Upper lobe of right lung (tissue), 1 donor: Measurements from ENCODE around the gene SHPK. TPM values are rescaled to one million over a fixed set of nuclear protein-coding genes. Genes with fewer than 3 reads are reported as not detected.

Experiments
- ATAC-seq: fragments of 200-7000 bp; cut with Tn5 transposase; one replicate; pipeline ENCODE4 v1.9.1; 2020; ENCODE audit warnings: mild to moderate bottlenecking, moderate library complexity
- DNase-seq: peaks from one replicate; pipeline ENCODE4 v3.0.0-alpha.2; 2020
- H3K27ac ChIP-seq: fragments of 200-600 bp; one replicate; pipeline ENCODE4 v1.8.0; 2022
- H3K27me3 ChIP-seq: fragments of 200-600 bp; one replicate; pipeline ENCODE4 v1.8.0; 2022; ENCODE audit warnings: mild to moderate bottlenecking
- H3K36me3 ChIP-seq: fragments of 200-600 bp; one replicate; pipeline ENCODE4 v1.8.0; 2022
- H3K4me1 ChIP-seq: fragments of 200-600 bp; one replicate; pipeline ENCODE4 v1.8.0; 2022
- H3K4me3 ChIP-seq: fragments of 200-600 bp; one replicate; pipeline ENCODE4 v1.8.0; 2022; ENCODE audit warnings: mild to moderate bottlenecking
- H3K9me3 ChIP-seq: fragments of 200-600 bp; one replicate; pipeline ENCODE4 v1.8.0; 2022
- intact Hi-C: fragments of 100-400 bp; cut with DNase I; formaldehyde crosslinking; loops from one replicate; pipeline ENCODE4 v1.11.0; 2022
- total RNA-seq: library from RNA; stranded (reverse); fragmentation: NEBNext Ultra II Directional; extraction: Animal tissue kit (Norgen Biotek cat#: 25700); gene quantifications from one replicate; pipeline ENCODE4 v1.2.1, GENCODE V29; 2021
- TF ChIP-seq, protein P1 (sequence below): fragments of 200-600 bp; IDR thresholded peaks from one replicate; pipeline ENCODE4 v1.8.0; 2022; ENCODE audit warnings: antibody characterized with exemption
- donor health status: DM: no; HTN: yes; CAD: no; lungs with severe emphysema.

The SHPK gene
- total RNA-seq, 1 donor from 2014 or later, result 10.4 TPM

DNA sequence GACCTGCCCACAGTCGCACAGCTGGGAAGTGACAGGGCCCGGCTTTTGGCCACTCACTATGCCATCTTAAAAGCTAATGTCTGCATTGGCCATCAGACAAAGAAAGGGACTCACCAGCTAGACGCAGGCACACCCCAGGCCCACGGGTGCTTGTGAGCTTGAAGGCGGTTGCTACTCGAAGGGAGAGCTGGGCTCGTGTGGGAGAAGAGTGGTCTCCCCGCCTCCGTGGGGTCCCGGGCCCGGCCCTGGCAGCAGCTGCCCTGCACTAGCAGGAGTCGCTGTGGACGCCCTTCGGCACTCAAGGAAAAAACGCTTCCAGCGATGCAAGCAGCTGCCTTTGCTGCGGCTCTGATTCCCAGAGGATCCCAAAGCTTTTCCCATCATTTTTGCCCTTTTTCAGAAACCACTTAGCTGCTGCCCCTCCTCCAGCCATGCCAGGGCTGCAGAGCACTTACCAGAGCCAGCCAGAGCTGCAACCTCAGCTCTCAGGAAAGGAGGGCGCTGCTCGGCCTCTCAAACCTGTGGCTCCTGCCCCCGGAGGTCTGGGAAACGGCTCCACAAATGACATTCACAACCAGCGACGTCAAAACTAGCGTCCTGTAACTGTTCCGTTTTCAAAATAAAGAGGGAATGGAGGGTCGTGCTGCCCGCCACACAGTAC is 39.1 kb downstream of the SHPK start:
- ATAC-seq (no peak), DNase-seq (no peak)
- Histone ChIP-seq H3K9me3 (no peaks in the 10 kb centered on the region), H3K36me3 (no peaks in the 10 kb centered on the region), H3K27ac (no peak overlapping the region), H3K4me1 (no peaks in the 10 kb centered on the region), H3K4me3 (no peak overlapping the region), H3K27me3 (no peaks in the 10 kb centered on the region)
- TF ChIP-seq, protein P1, sequence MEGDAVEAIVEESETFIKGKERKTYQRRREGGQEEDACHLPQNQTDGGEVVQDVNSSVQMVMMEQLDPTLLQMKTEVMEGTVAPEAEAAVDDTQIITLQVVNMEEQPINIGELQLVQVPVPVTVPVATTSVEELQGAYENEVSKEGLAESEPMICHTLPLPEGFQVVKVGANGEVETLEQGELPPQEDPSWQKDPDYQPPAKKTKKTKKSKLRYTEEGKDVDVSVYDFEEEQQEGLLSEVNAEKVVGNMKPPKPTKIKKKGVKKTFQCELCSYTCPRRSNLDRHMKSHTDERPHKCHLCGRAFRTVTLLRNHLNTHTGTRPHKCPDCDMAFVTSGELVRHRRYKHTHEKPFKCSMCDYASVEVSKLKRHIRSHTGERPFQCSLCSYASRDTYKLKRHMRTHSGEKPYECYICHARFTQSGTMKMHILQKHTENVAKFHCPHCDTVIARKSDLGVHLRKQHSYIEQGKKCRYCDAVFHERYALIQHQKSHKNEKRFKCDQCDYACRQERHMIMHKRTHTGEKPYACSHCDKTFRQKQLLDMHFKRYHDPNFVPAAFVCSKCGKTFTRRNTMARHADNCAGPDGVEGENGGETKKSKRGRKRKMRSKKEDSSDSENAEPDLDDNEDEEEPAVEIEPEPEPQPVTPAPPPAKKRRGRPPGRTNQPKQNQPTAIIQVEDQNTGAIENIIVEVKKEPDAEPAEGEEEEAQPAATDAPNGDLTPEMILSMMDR, result no peak
- intact Hi-C loops, result no loop called here

DNA sequence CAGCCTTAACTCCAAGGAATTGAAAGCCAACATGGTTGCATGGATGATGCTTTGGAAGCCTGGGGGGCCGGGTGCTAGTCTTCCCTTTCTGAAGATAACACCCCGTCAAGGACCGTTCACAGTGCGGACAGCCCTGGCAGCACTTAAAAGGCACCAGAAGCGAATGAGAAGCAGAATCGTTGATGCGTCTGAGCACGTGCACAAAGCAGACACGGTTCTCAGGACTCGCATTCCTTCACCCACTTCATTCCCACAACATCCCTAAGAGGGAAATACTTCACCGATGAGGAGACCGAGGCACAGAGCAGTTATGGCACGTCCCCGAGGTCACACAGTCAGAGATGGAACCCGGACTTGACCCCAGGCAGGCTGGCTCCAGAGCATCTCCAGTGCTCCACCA is 41.1 kb downstream of the SHPK start:
- Histone ChIP-seq H3K36me3 (peaks cover under 1% of the 10 kb centered on the region), H3K27me3 (no peaks in the 10 kb centered on the region), H3K27ac (no peak overlapping the region), H3K4me3 (no peak overlapping the region), H3K4me1 (no peaks in the 10 kb centered on the region), H3K9me3 (no peaks in the 10 kb centered on the region)
- TF ChIP-seq, protein P1, result no peak
- DNase-seq, result no peak
- intact Hi-C loops, result no loop called here
- ATAC-seq, result no peak

DNA sequence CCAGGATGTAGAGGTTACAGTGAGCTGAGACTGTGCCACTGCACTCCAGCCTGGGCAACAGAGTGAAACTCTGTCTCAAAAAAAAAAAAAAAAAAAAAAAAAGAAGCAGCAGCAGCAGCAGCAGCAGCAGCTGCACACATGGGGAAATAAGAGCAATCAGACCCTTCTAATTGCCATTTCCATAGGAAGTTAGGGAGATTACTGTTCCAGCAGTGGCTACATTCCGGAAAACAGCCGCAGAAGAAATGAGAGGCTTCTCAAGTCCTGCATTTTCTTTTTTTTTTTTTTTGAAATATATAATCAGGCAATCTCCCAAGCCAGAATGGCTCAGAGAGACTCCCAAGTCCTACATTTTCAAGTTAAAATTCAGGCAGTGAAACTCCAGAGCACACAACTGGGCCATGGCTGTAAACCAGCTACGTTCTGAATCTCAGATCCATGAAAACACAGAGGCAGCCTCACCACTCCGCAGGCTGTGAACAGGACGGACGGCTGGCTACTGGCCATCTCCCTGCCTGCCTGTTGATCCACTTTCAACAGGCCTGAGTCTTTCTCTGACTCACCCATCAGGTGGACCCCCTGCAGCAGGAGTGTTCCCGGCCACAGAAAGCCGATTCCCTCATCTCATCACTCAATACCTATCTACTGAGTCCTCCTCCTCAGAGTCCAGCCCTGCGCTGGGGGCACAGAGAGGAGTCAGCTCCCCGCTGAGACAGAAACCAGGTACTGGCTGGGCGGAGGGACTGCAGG is 41.8 kb downstream of the SHPK start:
- no peak overlapping the region for H3K4me3 ChIP-seq
- H3K36me3 ChIP-seq, result peaks cover 7% of the 10 kb centered on the region
- no peak for DNase-seq
- no peaks in the 10 kb centered on the region for H3K9me3 ChIP-seq
- H3K4me1 ChIP-seq, result no peaks in the 10 kb centered on the region
- intact Hi-C loops, result no loop called here
- no peak overlapping the region for H3K27ac ChIP-seq
- TF ChIP-seq, protein P1, result no peak
- ATAC-seq, result no peak
- no peaks in the 10 kb centered on the region for H3K27me3 ChIP-seq

DNA sequence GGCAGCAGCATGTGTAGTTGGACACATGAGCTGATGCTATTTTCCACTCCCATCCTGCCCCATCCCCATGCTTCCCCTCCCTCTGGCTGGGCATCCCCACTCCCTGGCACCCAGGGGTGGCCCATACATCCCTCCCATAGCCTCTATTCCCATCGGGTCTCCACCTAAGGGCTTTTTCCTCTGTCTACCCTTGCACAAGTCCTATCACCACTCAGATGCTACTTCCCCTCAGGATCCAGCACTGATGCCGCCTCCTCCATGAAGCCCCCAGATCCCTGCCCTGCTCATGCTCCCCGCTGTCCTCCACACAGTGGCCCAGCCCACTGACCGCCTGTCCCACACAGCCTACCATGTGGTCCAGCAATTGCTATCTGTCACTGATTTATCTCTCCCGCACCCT is 42.7 kb downstream of the SHPK start:
- peaks cover 8% of the 10 kb centered on the region for H3K36me3 ChIP-seq
- H3K4me3 ChIP-seq, result no peak overlapping the region
- intact Hi-C loops, result no loop called here
- H3K9me3 ChIP-seq, result no peaks in the 10 kb centered on the region
- no peak overlapping the region for H3K27ac ChIP-seq
- ATAC-seq (no peak), DNase-seq (no peak)
- H3K4me1 ChIP-seq, result no peaks in the 10 kb centered on the region
- TF ChIP-seq, protein P1, result no peak
- no peaks in the 10 kb centered on the region for H3K27me3 ChIP-seq

DNA sequence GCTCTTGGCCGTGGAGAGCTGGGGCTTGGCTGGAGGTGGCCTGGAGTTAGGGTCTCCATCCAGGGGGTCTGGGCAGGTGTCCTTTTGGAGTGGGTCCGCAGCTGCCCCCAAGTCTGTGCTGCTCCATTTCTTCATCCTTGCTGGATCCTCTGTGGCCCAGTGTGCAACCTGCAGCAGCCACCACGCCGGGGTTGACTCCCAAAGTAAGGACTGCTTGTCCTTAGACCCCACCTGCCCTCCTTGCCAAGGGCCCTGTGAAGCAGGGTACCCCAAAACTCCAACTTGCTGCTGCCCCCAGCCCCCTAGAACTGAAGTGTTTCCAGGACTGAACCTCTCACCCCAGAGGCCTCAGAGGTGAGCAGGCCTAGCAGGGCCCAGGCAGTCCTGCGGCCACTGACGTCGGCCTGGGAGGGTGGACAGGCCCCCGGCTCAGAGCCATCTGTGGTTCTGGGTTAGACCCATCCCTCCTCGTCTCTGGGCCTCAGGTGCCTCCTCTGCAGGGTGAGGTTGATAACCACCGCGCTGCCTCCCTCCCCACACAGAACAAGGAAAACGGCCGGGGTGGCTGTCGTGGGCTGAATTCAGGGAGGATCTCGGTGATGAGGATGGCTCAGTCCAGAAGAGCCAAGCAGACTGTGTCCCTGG is 43.7 kb downstream of the SHPK start:
- DNase-seq, result no peak
- no peak overlapping the region for H3K27ac ChIP-seq
- intact Hi-C loops, result no loop called here

More for the DNA sequence above, 43.7 kb downstream of the SHPK start:
- Histone ChIP-seq H3K27me3 (no peaks in the 10 kb centered on the region), H3K4me1 (no peaks in the 10 kb centered on the region), H3K4me3 (no peak overlapping the region), H3K36me3 (peaks cover 19% of the 10 kb centered on the region), H3K9me3 (no peaks in the 10 kb centered on the region)
- TF ChIP-seq, protein P1, result no peak
- no peak for ATAC-seq
